GM19023 (cell line): Measurements from ENCODE around the gene SYNE1.
"Not testable (repeated sequence)": the region's sequence is repeated elsewhere in the genome, so short reads cannot be mapped to it uniquely, and the experiment has no call there.

Source experiments
- ATAC-seq: cut with Tn5 transposase; IDR thresholded peaks from one replicate; pipeline ENCODE4 v1.9.1; 2021; ENCODE audit warnings: mild to moderate bottlenecking, moderate library complexity; ENCODE audit not compliant: unreplicated experiment

Gene SYNE1

DNA sequence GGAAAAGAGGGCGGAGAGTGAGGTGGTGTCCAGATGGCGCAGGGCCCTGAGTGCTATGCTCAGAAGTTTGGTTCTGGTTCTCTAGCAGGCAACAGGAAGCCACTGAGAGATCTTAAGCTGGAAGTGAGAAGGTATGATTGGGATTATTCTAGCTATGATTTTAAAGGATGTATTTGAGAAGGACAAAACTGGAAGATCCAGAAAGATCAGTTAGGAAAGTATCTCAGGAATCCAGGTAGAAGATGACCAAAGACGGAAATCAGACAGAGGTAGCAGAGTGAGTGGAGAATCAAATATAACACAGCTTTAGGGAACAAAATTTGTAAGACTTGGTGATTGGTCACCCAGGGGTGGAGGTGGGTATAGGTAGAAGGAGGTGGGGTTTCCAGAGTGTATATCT lies 5.8 kb downstream of the SYNE1 start:
- no peak for ATAC-seq

DNA sequence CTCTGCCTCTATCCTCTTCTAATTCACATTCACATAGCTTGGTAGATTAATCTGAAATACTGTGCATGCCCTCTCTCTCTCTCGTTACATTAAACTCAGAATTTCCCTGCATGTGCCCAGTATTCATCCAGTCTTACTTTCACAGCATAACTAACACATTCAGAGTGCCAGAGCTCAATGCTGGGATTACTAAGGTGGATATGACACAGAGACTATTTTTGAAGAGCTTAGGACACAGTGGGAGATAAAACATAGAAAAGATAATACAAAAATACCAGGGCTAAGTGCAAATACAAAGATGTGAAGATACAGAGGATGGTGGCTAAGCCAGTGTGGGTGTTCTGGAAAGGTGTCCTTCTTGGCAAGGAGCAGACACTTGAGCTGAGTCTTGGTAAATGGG lies 6.3 kb downstream of the SYNE1 start:
- no peak for ATAC-seq

DNA sequence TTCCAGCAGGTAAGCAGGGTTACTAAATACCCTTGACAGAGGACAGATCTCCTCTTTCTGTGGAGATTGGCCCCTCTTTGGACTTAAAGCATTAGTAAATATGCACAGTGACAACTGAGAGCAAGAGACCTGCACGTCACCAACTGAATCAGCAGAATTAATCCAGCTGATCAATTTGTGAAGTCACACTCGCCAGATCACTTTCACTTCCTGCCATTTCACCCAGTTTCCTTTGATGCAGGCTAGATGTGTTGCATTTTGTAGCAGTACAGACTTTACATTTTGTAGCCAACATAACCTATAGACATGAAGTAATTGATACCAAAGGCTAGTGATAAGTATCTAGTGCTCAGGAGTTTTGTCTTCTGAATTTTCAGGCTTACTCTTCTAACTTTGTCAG lies 11.9 kb downstream of the SYNE1 start:
- no peak for ATAC-seq

DNA sequence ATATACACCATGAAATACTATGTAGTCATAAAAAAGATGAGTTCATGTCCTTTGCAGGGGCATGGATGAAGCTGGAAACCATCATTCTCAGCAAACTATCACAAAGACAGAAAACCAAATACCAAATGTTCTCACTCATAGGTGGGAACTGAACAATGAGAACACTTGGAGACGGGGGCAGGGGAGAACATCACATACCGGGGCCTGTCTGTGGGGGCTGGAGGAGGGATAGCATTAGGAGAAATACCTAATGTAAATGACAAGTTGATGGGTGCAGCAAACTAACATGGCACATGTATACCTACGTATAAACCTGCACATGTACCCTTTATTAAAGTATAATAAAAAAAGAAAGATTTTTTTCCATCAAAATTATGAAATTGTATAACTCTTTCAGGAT lies 22.4 kb downstream of the SYNE1 start:
- ATAC-seq, result not testable (repeated sequence)

DNA sequence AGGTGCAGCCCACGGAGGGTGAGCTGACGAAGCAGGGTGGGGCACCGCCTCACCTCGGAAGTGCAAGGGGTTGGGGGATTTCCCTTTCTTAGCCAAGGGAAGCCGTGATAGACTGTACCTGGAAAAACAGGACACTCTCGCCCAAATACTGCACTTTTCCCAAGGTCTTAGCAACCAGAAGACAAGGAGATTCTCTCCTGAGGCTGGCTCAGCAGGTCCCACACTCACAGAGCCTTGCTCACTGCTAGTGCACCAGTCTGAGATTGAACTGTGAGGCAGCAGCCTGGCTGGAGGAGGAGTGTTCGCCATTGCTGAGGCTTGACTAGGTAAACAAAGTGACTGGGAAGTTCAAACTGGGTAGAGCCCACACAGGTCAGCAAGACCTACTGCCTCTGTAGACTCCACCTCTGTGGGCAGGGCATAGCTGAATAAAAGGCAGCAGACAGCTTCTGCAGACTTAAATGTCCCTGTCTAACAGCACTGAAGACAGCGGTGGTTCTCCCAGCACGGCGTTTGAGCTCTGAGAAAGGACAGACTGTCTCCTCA lies 28.0 kb downstream of the SYNE1 start:
- ATAC-seq, result no peak

DNA sequence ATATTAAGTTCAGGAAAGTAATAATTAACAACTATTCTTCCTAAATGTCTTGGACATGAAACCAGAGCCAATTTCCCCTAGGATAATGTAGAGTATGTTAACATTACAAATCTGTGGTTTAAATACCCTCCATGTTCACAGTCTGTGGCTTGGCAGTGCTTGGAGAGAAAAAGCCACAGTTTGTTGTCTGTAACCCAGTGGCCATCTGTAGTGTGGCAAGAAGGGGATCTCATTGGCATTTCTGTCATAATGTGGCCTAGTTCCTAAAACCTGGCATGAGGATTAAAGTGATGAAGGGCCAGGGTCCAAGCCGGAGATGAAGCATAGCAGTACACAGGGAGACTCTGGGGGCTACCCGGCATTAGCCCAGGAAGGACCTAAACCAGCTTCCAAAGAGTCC lies 31.2 kb downstream of the SYNE1 start:
- ATAC-seq, result no peak

DNA sequence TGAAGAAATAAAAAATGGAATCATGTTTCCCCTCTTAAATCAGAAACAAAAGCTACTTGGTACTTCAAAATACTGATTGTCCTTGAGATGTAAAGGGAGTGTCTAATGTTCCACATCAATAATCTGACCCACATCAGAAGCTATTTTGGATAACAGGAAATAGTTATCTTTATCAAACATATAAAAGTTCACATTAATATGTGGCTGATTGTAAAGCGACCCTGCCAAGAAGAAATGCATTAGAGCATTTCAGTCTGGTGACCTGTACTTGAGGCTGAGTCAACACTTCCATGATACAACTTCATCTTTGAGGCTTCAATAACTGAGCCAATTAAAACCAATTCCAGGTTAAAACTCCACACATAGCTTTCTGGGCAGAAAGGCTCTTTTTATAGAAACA lies 31.8 kb downstream of the SYNE1 start:
- ATAC-seq, result no peak

DNA sequence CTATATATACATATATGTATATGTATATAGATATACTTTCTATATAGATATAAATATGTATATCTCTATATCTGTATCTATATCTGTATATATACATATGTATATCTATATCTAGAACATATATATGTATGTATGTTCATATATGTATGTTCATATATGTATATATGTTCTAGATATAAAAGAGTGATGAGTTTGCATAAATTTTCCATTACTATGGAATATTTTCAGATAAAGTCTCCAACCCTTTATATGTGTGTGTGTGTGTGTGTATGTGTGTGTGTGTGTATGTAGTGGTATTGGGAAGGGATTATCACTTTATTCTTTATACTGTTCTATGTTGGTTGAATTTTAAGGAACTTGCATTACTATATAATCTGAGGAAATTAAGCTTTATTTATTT lies 33.3 kb downstream of the SYNE1 start:
- no peak for ATAC-seq

DNA sequence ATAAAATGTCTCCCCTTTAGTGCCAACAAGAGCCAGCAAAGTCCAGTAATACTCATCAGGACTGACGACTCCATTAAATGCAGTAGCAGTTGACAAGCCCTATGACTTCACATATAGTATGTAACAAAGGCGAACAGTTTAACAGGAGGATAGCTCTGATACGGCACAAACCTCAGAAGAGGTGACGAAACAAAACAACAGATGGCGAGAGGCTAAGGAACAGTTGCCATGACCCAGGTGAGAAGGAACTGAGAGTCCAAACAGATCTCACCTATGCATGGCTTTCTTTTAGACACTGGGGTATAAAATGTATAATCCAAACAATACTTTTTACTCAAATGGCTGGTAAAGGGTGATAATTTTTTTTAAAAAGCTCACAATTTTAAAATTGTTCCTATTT lies 37.1 kb downstream of the SYNE1 start:
- ATAC-seq, result no peak

DNA sequence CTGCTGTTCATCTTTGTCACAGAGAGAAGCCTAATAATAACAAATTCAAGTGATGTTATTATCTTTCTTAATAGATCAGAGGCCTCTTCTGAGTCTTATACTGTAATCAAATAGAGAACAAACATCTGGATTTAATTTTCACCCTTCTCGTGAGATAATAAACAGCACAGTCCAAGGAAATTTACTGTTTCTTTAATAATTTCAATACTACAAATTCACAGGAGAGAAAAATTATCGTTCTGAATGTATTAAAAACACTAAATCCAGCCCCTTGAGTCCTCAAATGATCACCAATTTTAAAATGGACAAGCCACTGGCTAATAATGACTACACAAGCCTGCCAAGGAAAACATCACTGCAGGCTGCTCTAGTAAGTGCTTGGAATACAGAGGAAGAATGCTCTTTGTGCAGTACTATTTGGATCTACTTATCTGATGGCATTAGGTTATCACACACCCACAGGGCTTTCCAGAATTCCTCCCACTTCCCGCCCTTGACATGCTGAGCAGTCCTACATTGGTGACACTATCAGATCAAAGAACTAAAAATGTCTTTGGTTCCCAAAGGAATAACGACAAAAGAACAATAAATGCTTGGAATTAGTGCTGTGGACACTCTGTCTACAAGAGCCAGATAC lies 38.1 kb downstream of the SYNE1 start:
- no peak for ATAC-seq

DNA sequence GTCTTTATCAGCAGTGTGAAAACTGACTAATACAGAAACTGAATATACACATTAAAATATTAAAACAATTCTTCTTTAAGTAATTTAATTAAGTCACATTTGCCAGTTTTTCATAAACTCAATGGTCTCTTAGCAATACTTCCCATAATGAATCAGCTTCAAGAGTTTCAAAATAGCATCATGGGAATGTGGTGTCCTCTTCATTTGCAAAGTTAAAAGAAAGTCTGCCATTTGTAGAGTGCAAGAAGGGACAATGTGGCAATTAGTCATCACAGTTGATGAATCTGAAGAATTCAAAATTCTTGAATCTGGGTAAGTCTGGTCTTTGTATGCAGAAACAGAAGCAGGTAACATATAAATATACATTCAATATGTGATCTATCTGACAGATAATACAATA lies 38.7 kb downstream of the SYNE1 start:
- ATAC-seq, result no peak

DNA sequence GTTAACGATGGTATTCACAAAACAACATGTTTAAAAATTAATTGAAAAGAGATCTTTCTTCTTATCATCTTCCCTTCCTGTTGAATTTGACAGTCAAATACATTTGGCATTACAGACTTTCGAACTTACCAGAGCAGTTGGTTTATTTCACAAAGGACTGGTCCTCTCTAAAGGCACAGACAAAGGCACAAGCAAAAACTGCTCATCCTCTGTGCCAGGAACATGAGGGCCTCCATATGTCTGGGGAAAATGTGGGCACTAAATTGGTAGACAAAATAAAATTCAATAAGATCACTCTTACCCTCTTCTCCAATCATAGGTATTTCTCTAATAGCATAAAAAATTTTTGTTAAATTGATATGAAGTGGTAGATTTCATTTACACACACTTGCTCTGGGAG lies 40.4 kb downstream of the SYNE1 start:
- ATAC-seq, result no peak

DNA sequence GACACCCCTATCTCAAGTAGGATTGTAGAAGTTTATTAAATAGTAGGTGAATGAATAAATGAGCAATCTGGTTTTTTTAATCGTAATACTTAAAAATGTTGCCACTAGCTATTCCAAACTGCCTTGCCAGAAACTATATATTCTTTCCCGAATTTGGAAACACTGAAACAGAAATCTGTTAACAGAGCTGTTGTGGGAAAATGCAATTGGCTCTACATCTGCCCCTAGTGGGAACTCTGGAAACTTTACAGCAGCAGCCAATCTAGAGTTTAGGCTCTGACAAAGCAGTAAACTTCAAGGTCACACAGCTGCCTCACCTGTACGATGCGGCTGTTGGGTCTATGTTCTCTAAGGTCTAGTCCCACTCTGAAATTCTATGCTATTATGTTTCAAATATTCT lies 41.7 kb downstream of the SYNE1 start:
- no peak for ATAC-seq

DNA sequence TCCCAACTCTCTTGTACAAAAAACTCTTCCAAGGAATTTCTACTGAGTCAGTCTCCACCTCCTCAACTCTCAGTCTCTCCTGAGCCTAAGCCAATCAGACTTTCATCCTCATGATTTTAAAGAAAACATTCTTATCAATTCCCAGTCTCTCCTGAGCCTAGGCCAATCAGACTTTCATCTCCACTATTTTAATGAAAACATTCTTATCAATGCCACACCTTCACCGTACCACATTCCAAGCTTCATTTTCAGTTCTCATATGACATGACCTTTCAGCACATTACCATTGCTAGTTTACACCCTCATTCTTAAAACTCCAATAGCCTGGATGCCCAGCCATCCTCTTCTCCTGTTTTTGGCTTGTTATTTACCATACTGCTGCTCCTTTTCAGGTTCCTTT lies 42.5 kb downstream of the SYNE1 start:
- no peak for ATAC-seq

DNA sequence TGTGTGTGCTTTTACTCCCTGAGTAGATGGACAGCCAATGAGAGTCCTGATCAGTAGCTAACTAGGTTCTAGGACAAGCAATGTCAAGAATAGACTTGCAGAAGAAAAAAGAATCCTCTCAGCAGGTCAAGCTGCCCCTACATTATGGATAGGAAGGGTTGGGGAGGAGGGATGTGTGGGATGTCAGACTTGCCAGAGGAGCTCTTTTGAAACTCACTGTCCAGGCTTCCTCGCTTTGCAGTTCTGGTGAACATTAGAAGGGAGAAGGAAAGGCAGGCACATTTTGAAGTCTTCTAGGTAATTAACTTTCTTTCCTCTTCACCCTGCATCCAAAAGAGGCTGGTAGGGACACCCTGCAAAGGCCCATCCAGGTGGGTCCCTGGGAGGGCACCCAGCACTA lies 48.7 kb downstream of the SYNE1 start:
- ATAC-seq, result no peak

DNA sequence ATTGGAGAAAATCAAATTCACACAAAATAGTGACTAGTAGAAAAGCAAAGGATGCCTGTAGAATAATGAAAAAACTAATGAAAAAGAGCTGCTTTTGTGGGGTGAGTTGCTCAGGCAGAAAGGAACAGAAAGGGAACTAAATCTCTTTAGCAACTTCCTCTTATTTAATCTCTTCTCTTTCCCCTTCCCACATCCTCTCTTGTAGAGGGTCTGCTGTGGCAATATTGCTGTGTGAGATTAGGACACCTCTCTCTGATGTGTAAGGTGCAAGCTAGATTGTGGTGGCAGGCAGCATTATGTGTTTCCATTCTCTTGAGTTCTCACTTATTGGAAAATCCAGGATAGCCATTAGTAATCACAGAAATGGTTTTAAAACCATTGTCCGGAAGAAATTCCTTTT lies 49.7 kb downstream of the SYNE1 start:
- no peak for ATAC-seq

DNA sequence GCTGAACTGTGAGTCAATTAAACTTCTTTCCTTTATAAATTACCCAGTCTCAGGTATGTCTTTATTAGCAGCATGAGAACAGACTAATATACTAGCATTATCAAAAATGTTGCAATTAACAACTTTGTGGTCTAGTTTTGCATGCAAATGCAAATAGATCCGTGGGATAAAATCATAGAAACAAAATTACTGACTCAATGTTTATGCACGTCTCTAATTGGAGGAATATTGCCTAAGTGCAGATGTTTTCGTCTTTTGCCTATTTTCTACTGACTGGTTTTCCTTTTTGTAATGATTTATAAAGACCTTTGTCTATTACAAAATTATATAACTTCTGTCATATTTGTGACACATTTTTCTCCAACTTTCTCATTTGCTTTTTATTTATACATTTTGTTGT lies 51.9 kb downstream of the SYNE1 start:
- no peak for ATAC-seq

DNA sequence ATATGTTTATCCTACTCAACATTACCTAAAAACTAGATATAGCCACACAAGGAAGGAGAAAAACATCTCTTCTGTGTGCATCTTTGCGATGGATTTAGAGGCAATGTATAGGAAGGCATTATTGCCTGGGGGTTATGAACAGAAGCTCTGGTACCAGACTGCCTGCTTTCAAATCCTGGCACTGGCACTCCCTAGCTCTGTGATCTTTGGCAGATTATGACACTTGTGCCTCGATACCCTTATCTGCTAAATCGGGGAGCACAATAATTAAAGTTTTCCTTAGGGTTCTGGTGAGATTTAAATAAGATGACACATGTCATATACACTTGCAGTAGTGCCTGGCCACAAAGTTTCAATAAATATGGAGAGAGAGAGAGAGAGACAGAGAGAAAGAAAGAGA lies 53.3 kb downstream of the SYNE1 start:
- ATAC-seq, result no peak

DNA sequence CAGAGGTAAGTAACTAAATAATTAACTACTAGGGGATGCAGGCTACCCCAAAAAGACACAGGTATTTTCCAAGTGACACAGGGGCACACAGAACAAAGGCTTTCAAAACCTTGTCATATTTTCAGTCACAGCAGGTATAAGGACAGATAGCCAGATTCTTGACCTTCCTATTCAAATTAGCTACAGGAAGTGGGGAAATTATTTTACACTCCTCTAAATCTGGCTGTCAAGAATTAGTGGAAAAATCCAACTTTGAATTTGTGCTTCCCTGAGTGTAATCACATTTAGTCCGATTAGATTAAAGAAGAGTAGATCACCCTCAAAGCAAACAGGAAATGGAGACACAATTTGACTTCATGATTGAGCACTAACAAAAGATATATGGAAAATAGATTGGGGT lies 60.6 kb downstream of the SYNE1 start:
- ATAC-seq, result no peak

DNA sequence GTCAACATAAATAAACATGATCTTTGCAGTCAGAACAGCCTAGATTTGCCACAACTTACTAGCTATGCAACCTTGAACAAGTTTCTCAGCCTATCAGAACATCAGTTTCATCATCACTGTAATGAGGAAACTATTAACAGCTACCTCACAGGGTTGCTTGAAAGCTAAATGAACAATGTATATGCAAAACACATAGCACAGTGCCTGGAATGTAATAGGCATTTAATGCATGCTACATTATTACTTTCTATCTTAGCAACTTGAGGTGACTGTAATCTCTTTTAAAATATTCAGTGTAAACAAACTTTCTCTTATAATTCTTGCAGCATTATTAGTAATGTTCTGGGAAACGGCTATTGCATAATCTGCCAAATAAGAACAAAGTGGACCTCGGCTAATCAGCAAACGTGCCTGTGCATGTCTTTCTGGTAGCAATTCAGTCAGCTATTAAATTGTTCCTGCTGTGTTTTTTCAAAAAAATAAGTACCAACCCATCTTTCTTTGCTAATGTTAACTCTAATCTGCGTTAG lies 61.5 kb downstream of the SYNE1 start:
- no peak for ATAC-seq

DNA sequence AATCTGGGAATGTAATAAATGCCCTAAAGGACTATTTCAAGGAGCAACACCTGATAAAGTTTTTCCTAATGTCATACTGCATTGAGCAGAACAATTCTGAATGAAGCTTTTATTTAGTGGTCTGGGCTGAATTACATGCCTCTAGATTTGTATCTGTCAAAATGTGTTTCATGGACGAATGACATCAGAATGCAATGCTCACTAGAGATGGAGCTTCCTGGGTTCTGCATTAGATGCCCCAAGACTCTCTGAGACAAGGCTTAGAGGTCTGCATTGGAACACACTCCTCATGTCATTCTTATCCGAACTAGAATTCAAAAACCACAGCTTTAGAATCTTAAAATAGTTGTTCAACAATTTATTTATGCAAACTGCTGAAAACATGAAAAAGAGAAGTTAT lies 62.0 kb downstream of the SYNE1 start:
- no peak for ATAC-seq

DNA sequence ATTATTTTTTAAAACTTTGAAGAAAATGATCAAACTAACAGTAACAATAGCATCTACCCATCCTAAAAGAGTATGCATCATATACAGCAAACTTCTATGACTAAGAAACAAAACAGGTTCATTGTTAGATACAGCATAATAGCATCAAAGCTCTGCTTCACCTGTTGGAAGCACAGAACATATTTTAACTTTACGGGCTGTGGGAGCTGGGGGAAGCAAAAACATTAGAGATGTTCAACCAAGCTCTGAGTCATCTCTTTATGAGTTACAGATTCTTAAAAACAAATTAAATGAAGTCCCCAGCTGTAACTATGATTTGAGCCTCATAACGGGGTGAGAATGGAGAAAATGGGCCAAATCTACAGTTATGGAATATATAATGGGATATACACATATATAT lies 63.4 kb downstream of the SYNE1 start:
- no peak for ATAC-seq
